Glutamatergic neuron (in vitro differentiated cells): Measurements from ENCODE around the gene VAX1. TPM values are rescaled to one million over a fixed set of nuclear protein-coding genes. Genes with fewer than 3 reads are reported as not detected.

Experiments
- DNase-seq: peaks from one replicate; pipeline ENCODE4 v3.0.0; 2022
- H3K27ac Mint-ChIP-seq: one replicate; pipeline ENCODE4 v1.8.0; 2020; ENCODE audit warnings: mild to moderate bottlenecking, mixed read lengths, inconsistent platforms; ENCODE audit not compliant: unreplicated experiment
- H3K27me3 Mint-ChIP-seq: one replicate; pipeline ENCODE4 v1.8.0; 2020; ENCODE audit warnings: mild to moderate bottlenecking, moderate library complexity, mixed read lengths, inconsistent platforms; ENCODE audit not compliant: unreplicated experiment
- H3K36me3 Mint-ChIP-seq: one replicate; pipeline ENCODE4 v1.8.0; 2020; ENCODE audit warnings: mild to moderate bottlenecking, mixed read lengths, inconsistent platforms; ENCODE audit not compliant: unreplicated experiment
- H3K4me1 Mint-ChIP-seq: one replicate; pipeline ENCODE4 v1.8.0; 2020; ENCODE audit warnings: mild to moderate bottlenecking, low read depth, mixed read lengths, inconsistent platforms; ENCODE audit not compliant: unreplicated experiment
- H3K4me3 Mint-ChIP-seq: one replicate; pipeline ENCODE4 v1.8.0; 2020; ENCODE audit warnings: mild to moderate bottlenecking, mixed read lengths, inconsistent platforms; ENCODE audit not compliant: unreplicated experiment
- H3K9me3 Mint-ChIP-seq: one replicate; pipeline ENCODE4 v1.8.0; 2020; ENCODE audit warnings: mild to moderate bottlenecking, moderate library complexity, mixed read lengths, inconsistent platforms; ENCODE audit not compliant: unreplicated experiment
- CTCF ChIP-seq: fragments of 200-600 bp; sonication (generic); IDR thresholded peaks from one replicate; pipeline ENCODE4 v1.5.0; 2021; ENCODE audit not compliant: partially characterized antibody, unreplicated experiment
- total RNA-seq: library from RNA; stranded (reverse); fragmentation: NEBNext Ultra II Directional; extraction: Animal tissue kit (Norgen Biotek cat#: 25700); gene quantifications from one replicate; pipeline ENCODE4 v1.2.1, GENCODE V29; 2021; ENCODE audit not compliant: unreplicated experiment

VAX1 gene
- total RNA-seq, 1 donor from 2014 or later = 0.27 TPM

GRCh38 chr10:117178190-117178589, 40.1 kb upstream of the VAX1 start:
- H3K36me3 Mint-ChIP-seq = no peaks in the 10 kb centered on the region
- no peak for TF ChIP-seq CTCF
- H3K27ac Mint-ChIP-seq = no peak overlapping the region
- no peak for DNase-seq
- H3K9me3 Mint-ChIP-seq = peaks cover 3% of the 10 kb centered on the region
- peaks cover 8% of the 10 kb centered on the region for H3K27me3 Mint-ChIP-seq
- H3K4me1 Mint-ChIP-seq = peaks cover 12% of the 10 kb centered on the region
- no peak overlapping the region for H3K4me3 Mint-ChIP-seq

GRCh38 chr10:117175901-117176534, 37.9 kb upstream of the VAX1 start:
- peak overlapping the region; percentile 91 for H3K4me3 Mint-ChIP-seq
- peaks cover 8% of the 10 kb centered on the region for H3K27me3 Mint-ChIP-seq
- DNase-seq = peak; percentile 89
- peaks cover 3% of the 10 kb centered on the region for H3K9me3 Mint-ChIP-seq
- peak; percentile 90 for TF ChIP-seq CTCF
- H3K27ac Mint-ChIP-seq = no peak overlapping the region
- H3K4me1 Mint-ChIP-seq = peaks cover 12% of the 10 kb centered on the region
- no peaks in the 10 kb centered on the region for H3K36me3 Mint-ChIP-seq

GRCh38 chr10:117175215-117175900, 37.3 kb upstream of the VAX1 start:
- Mint-ChIP-seq H3K9me3 (peaks cover 3% of the 10 kb centered on the region), H3K4me1 (peaks cover 12% of the 10 kb centered on the region), H3K27ac (peak overlapping the region; percentile 12), H3K36me3 (no peaks in the 10 kb centered on the region), H3K27me3 (peaks cover 9% of the 10 kb centered on the region), H3K4me3 (peak overlapping the region; percentile 91)
- peak; percentile 40 for DNase-seq
- no peak for TF ChIP-seq CTCF

GRCh38 chr10:117174439-117175214, 36.6 kb upstream of the VAX1 start:
- peak overlapping the region; percentile 12 for H3K27ac Mint-ChIP-seq
- peaks cover 11% of the 10 kb centered on the region for H3K27me3 Mint-ChIP-seq
- peaks cover 12% of the 10 kb centered on the region for H3K4me1 Mint-ChIP-seq
- H3K36me3 Mint-ChIP-seq = no peaks in the 10 kb centered on the region
- peak; percentile 78 for TF ChIP-seq CTCF
- peaks cover 3% of the 10 kb centered on the region for H3K9me3 Mint-ChIP-seq
- DNase-seq = peak; percentile 90
- peak overlapping the region; percentile 91 for H3K4me3 Mint-ChIP-seq
